Trophoblast cell (in vitro differentiated cells and primary cell): ENCODE results near the gene GPD1.
A peak's percentile ranks its signal among the peaks of the same experiment; 100 is the strongest.

ENCODE experiments used
- DNase-seq, 2 donors: peaks; one replicate each; pipeline ENCODE4 v3.0.0-alpha.2; 2016
- H2AFZ ChIP-seq: 2 replicates; pipeline ENCODE4 v1.6.1; 2013; ENCODE audit warnings: low read length, moderate library complexity, mild to moderate bottlenecking; ENCODE audit not compliant: insufficient read depth, poor library complexity
- H2AK5ac ChIP-seq: 2 replicates; pipeline ENCODE4 v1.6.1; 2013; ENCODE audit warnings: mild to moderate bottlenecking, low read length
- H2BK120ac ChIP-seq: 2 replicates; pipeline ENCODE4 v1.6.1; 2013; ENCODE audit warnings: low read length, mild to moderate bottlenecking, moderate library complexity; ENCODE audit not compliant: insufficient read depth, poor library complexity
- H2BK12ac ChIP-seq: 2 replicates; pipeline ENCODE4 v1.6.1; 2013; ENCODE audit warnings: mild to moderate bottlenecking, low read length, moderate library complexity
- H2BK5ac ChIP-seq: 2 replicates; pipeline ENCODE4 v1.6.1; 2013; ENCODE audit warnings: low read length, low read depth, moderate library complexity, mild to moderate bottlenecking; ENCODE audit not compliant: poor library complexity
- H3K14ac ChIP-seq: 2 replicates; pipeline ENCODE4 v1.6.1; 2013; ENCODE audit warnings: mild to moderate bottlenecking, low read length
- H3K18ac ChIP-seq: 2 replicates; pipeline ENCODE4 v1.6.1; 2013; ENCODE audit warnings: mild to moderate bottlenecking, low read length
- H3K23ac ChIP-seq: 2 replicates; pipeline ENCODE4 v1.6.1; 2013; ENCODE audit warnings: low read length
- H3K27ac ChIP-seq: 2 replicates; pipeline ENCODE4 v1.5.1; 2013; ENCODE audit warnings: low read depth, mild to moderate bottlenecking, inconsistent platforms, low read length, moderate library complexity
- H3K27me3 ChIP-seq: 2 replicates; pipeline ENCODE4 v1.6.1; 2013; ENCODE audit warnings: inconsistent platforms, mild to moderate bottlenecking, low read length, moderate library complexity; ENCODE audit not compliant: insufficient read depth
- H3K36me3 ChIP-seq, 2 experiments: 1 replicate in 1 of 2; 2 replicates in 1 of 2; pipeline ENCODE4 v1.6.1; 2013; ENCODE audit warnings: low read length in 2 of 2, mild to moderate bottlenecking in 2 of 2, moderate library complexity in 1 of 2; ENCODE audit not compliant: insufficient read depth in 2 of 2, control insufficient read depth in 1 of 2
- H3K4ac ChIP-seq: 2 replicates; pipeline ENCODE4 v1.6.1; 2013; ENCODE audit warnings: low read depth, mild to moderate bottlenecking, low read length, moderate library complexity
- H3K4me1 ChIP-seq, 2 experiments: 1 replicate in 1 of 2; 2 replicates in 1 of 2; pipeline ENCODE4 v1.6.1; 2013; ENCODE audit warnings: low read length in 2 of 2, mild to moderate bottlenecking in 2 of 2, moderate library complexity in 1 of 2; ENCODE audit not compliant: insufficient read depth in 2 of 2, control insufficient read depth in 1 of 2
- H3K4me2 ChIP-seq: 2 replicates; pipeline ENCODE4 v1.6.1; 2013; ENCODE audit warnings: inconsistent platforms, mild to moderate bottlenecking, low read length, moderate library complexity
- H3K4me3 ChIP-seq: 2 replicates; pipeline ENCODE4 v1.5.1; 2013; ENCODE audit warnings: mild to moderate bottlenecking, low read depth, low read length, inconsistent platforms
- H3K79me1 ChIP-seq: one replicate; pipeline ENCODE4 v1.6.1; 2013; ENCODE audit warnings: low read length
- H3K79me2 ChIP-seq: 2 replicates; pipeline ENCODE4 v1.6.1; 2013; ENCODE audit warnings: low read length, mild to moderate bottlenecking; ENCODE audit not compliant: control insufficient read depth, insufficient read depth, poor library complexity
- H3K9ac ChIP-seq: 2 replicates; pipeline ENCODE4 v1.6.1; 2013; ENCODE audit warnings: mild to moderate bottlenecking, low read length
- H3K9me3 ChIP-seq: 2 replicates; pipeline ENCODE4 v1.6.1; 2013; ENCODE audit warnings: low read depth, mild to moderate bottlenecking, control low read depth, inconsistent platforms, low read length; ENCODE audit not compliant: insufficient read depth
- H4K12ac ChIP-seq: 2 replicates; pipeline ENCODE4 v1.6.1; 2013; ENCODE audit warnings: low read depth, mild to moderate bottlenecking, low read length, moderate library complexity
- H4K8ac ChIP-seq: 2 replicates; pipeline ENCODE4 v1.6.1; 2013; ENCODE audit warnings: low read depth, mild to moderate bottlenecking, low read length, moderate library complexity
- H4K91ac ChIP-seq: one replicate; pipeline ENCODE4 v1.6.1; 2013; ENCODE audit warnings: low read depth, mild to moderate bottlenecking, low read length, moderate library complexity
- WGBS: extraction: QIAGEN DNeasy Blood & Tissue Kit; methylation state at CpG from one replicate; pipeline ENCODE4 v1.1.7; 2013; ENCODE audit warnings: missing lambda C conversion rate; ENCODE audit not compliant: insufficient read length, insufficient coverage; ENCODE audit errors: extremely low coverage; 5-methylcytosine and 5-hydroxymethylcytosine counted together

Gene GPD1

GRCh38 chr12:50072198-50072907, 31.5 kb upstream of the GPD1 start:
- H3K4me3 ChIP-seq: no peak overlapping the region
- no peak overlapping the region for H2BK12ac ChIP-seq
- no peak overlapping the region for H3K9ac ChIP-seq
- no peak overlapping the region for H3K4ac ChIP-seq
- no peak overlapping the region for H2BK120ac ChIP-seq
- no peak overlapping the region for H4K91ac ChIP-seq
- no peak for DNase-seq
- H3K79me1 ChIP-seq: no peaks in the 10 kb centered on the region
- no peaks in the 10 kb centered on the region for H3K79me2 ChIP-seq
- H3K18ac ChIP-seq: no peak overlapping the region
- no peaks in the 10 kb centered on the region for H3K27me3 ChIP-seq
- H2BK5ac ChIP-seq: no peak overlapping the region
- no peak overlapping the region for H2AK5ac ChIP-seq
- peaks cover 2% of the 10 kb centered on the region in 2 experiments for H3K4me1 ChIP-seq
- no peak overlapping the region for H4K8ac ChIP-seq
- no peak overlapping the region for H3K23ac ChIP-seq
- no peak overlapping the region for H2AFZ ChIP-seq
- no peak overlapping the region for H4K12ac ChIP-seq
- WGBS: no CpG with 5 or more reads among the region's 10 CpGs
- no peak overlapping the region for H3K27ac ChIP-seq
- no peaks in the 10 kb centered on the region for H3K36me3 ChIP-seq
- H3K9me3 ChIP-seq: no peaks in the 10 kb centered on the region
- no peak overlapping the region for H3K14ac ChIP-seq
- H3K4me2 ChIP-seq: no peak overlapping the region

- H3K23ac ChIP-seq: no peak overlapping the region
- no peak overlapping the region for H2BK5ac ChIP-seq
- no peak overlapping the region for H3K9ac ChIP-seq
- no peak overlapping the region for H3K4ac ChIP-seq
- H3K4me1 ChIP-seq: peaks cover 2% of the 10 kb centered on the region in 2 experiments
- no peaks in the 10 kb centered on the region for H3K36me3 ChIP-seq
- no peak overlapping the region for H3K18ac ChIP-seq
- no peak overlapping the region for H4K12ac ChIP-seq
- H2BK12ac ChIP-seq: no peak overlapping the region
- H3K79me2 ChIP-seq: no peaks in the 10 kb centered on the region
- WGBS: no CpG with 5 or more reads among the region's 7 CpGs
- no peak overlapping the region for H4K8ac ChIP-seq
- H3K4me3 ChIP-seq: no peak overlapping the region
- no peak overlapping the region for H2AFZ ChIP-seq
- no peak for DNase-seq
- no peak overlapping the region for H2AK5ac ChIP-seq
- no peaks in the 10 kb centered on the region for H3K9me3 ChIP-seq
- H3K79me1 ChIP-seq: no peaks in the 10 kb centered on the region
- no peak overlapping the region for H2BK120ac ChIP-seq
- H4K91ac ChIP-seq: no peak overlapping the region
- no peaks in the 10 kb centered on the region for H3K27me3 ChIP-seq
- H3K14ac ChIP-seq: no peak overlapping the region
- no peak overlapping the region for H3K27ac ChIP-seq
- no peak overlapping the region for H3K4me2 ChIP-seq
Measured at GRCh38 chr12:50073206-50073605, 30.6 kb upstream of the GPD1 start.

GRCh38 chr12:50073712-50074111, 30.1 kb upstream of the GPD1 start:
- H3K9me3 ChIP-seq: no peaks in the 10 kb centered on the region

DNA sequence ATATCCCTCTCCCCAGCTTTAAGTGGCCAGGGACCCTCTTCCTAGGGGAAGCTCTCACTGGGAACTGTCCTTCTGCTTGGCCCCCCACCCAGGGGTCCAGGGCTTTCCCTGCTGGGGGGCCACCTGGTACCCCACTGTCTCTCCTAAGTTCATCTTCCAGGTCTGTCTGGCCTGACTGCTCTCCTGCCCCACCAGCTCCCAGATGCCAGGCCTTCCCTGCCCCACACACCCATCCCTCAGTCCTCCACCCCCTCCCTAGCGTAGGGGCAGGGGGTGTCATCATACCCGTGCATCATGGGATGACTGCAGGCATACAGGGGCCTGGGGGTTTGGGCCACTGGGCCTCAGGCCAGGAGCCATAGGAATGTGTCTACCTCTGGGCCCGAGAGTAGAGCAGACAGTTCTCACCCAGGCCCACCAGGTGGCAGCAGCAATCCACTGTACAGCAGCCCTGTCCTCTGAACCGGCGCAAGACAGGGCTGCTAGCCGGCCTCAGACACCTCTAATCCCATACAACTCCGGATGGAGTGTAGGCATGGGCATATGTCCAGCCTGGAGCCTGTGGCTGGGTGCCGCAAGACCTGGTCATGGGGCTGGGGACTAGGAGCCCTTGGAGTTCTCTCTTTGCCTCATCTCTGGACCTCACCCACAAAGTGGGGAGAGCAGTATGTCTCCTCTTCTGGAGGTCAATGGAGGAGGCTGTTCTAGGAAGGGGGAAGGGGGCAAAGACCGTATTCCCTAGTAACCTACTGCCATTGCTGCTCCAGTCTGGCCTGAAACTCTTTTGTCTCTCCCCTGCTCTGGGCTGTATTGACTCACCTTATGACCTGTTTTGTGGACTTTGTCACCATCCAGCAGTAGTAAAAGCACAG, 28.6 kb upstream of the GPD1 start:
- Histone ChIP-seq H3K79me1 (no peaks in the 10 kb centered on the region), H2BK12ac (no peak overlapping the region), H3K4me1 (peaks cover 2% of the 10 kb centered on the region in 2 experiments), H4K91ac (no peak overlapping the region), H3K36me3 (no peaks in the 10 kb centered on the region), H3K4me2 (no peak overlapping the region), H3K27ac (no peak overlapping the region), H3K4me3 (no peak overlapping the region), H3K4ac (no peak overlapping the region), H2AK5ac (no peak overlapping the region), H3K18ac (no peak overlapping the region), H4K12ac (no peak overlapping the region), H3K23ac (no peak overlapping the region), H3K27me3 (no peaks in the 10 kb centered on the region), H2BK5ac (no peak overlapping the region), H2AFZ (no peak overlapping the region), H3K14ac (no peak overlapping the region), H4K8ac (no peak overlapping the region), H3K79me2 (no peaks in the 10 kb centered on the region), H3K9ac (no peak overlapping the region), H3K9me3 (no peaks in the 10 kb centered on the region), H2BK120ac (no peak overlapping the region)
- peak; percentile 85 to 94 for DNase-seq
- no CpG with 5 or more reads among the region's 9 CpGs for WGBS

More at GRCh38 chr12:50073712-50074111, 30.1 kb upstream of the GPD1 start:
- WGBS: no CpG with 5 or more reads among the region's 10 CpGs
- H3K23ac ChIP-seq: no peak overlapping the region
- no peak for DNase-seq
- H3K4ac ChIP-seq: no peak overlapping the region
- H2AK5ac ChIP-seq: no peak overlapping the region
- no peak overlapping the region for H4K8ac ChIP-seq
- H3K36me3 ChIP-seq: no peaks in the 10 kb centered on the region
- no peaks in the 10 kb centered on the region for H3K79me2 ChIP-seq
- H4K91ac ChIP-seq: no peak overlapping the region
- H4K12ac ChIP-seq: no peak overlapping the region
- H3K79me1 ChIP-seq: no peaks in the 10 kb centered on the region
- H3K14ac ChIP-seq: no peak overlapping the region
- no peak overlapping the region for H2BK120ac ChIP-seq
- no peak overlapping the region for H3K4me3 ChIP-seq
- H2BK5ac ChIP-seq: no peak overlapping the region
- no peak overlapping the region for H3K18ac ChIP-seq
- H2BK12ac ChIP-seq: no peak overlapping the region
- H3K4me1 ChIP-seq: peaks cover 2% of the 10 kb centered on the region in 2 experiments
- H3K4me2 ChIP-seq: no peak overlapping the region
- no peak overlapping the region for H2AFZ ChIP-seq
- no peak overlapping the region for H3K9ac ChIP-seq
- H3K27ac ChIP-seq: no peak overlapping the region
- H3K27me3 ChIP-seq: no peaks in the 10 kb centered on the region
